ENCODE data around the gene CIB1. TPM values are rescaled to one million over a fixed set of nuclear protein-coding genes. Genes with fewer than 3 reads are reported as not detected.
"Not testable (repeated sequence)": the region's sequence is repeated elsewhere in the genome, so short reads cannot be mapped to it uniquely, and the experiment has no call there.

Gene CIB1
- 16.3 and 21.2 TPM in 2 replicates for total RNA-seq (2014; rRNA removed; shearing (Covaris generic))

DNA sequence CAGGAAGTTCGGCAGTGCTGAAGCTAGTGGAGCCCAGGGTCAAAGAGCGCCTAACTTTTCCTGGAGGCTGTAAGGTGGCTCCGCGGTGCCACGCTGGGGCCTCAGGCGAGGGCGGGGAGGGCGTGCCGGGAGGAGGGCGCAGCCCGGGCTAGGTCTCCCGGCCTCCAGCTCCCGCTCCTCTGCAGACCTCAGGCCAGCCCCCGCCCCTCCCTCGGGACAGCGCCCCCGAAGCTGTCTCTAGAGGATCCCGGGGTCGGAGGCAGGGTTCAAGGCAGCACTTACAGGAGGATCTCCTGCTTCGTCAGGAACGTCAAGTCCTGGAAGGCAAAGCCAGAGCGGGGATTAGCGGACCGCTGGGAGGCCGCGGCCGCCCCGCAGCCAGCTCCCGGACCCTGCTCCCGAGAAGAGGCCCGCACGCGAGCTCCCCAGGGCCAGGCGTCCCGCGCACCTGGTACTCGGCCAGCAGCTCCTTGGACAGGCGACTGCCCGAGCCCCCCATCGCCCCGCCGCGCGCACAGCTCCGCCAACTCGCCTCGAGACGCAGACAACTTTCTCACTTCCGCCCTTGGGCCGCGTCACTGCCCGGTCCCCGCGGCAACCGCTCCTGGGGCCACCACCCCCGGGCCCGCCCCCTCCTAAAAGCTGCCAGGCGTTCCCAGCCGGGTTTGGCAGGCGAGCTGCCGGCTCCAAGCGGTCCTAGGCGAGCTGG lies at the start of gene CIB1:
CIB1 (minus strand) TSS at position 555 of the 709 bp plus-strand sequence; CDS start at position 499, 56 bp downstream.
- peak within 1 kb of the TSS; percentile 85 for H3K4me3 ChIP-seq (ENCODE audit: insufficient read depth, low read depth, low read length)

DNA sequence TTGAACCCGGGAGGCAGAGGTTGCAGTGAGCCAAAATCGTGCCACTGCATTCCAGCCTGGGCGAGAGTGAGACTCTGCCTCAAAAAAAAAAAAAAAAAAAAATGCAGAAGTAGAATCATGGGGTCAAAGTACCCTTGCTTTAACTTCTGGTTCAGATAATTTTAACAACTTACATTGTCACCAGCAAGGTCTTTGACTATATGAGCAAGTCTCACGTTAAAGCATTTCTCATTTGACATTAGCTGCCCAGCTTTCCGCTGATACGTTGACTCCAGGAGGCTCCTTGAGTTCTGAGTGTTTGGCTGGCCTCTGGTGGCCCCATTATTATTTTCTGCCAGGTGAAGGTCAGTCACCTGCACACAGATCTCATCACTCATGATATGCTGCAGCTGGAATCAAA lies 47.9 kb upstream of the CIB1 start:
- H3K36me3 ChIP-seq (replicated peaks; ENCODE audit: control insufficient read depth, insufficient read depth, low read length); H3K4me3 ChIP-seq (ENCODE audit: insufficient read depth, low read depth, low read length); H3K27me3 ChIP-seq (ENCODE audit: control insufficient read depth, insufficient read depth, low read length); DNase-seq: not testable (repeated sequence)

More for the DNA sequence above, at the start of gene CIB1:
- Histone ChIP-seq H3K36me3 (replicated peaks; ENCODE audit: control insufficient read depth, insufficient read depth, low read length) (peaks cover 4% of the 10 kb centered on the region), H3K27me3 (ENCODE audit: control insufficient read depth, insufficient read depth, low read length) (no peaks in the 10 kb centered on the region)
- DNase-seq = peak; percentile 100

DNA sequence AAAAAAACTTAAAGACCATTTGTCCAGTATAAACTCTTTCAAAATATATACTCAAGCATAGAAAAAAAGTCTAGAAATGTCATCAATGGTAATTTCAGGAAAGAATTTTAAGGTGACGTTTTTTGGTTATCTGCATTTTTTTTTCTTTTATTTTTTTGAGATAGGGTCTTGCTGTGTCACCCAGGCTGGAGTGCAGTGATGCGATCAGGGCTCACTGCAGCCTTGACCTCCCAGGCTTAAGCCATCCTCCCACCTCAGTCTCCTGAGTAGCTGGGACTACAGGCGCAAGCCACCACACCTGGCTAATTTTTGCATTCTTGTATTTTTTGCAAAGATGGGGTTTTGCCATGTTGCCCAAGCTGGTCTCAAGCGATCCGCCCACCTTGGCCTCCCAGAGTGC lies 47.0 kb upstream of the CIB1 start:
- DNase-seq; H3K36me3 ChIP-seq (replicated peaks; ENCODE audit: control insufficient read depth, insufficient read depth, low read length); H3K27me3 ChIP-seq (ENCODE audit: control insufficient read depth, insufficient read depth, low read length); H3K4me3 ChIP-seq (ENCODE audit: insufficient read depth, low read depth, low read length): not testable (repeated sequence)

DNA sequence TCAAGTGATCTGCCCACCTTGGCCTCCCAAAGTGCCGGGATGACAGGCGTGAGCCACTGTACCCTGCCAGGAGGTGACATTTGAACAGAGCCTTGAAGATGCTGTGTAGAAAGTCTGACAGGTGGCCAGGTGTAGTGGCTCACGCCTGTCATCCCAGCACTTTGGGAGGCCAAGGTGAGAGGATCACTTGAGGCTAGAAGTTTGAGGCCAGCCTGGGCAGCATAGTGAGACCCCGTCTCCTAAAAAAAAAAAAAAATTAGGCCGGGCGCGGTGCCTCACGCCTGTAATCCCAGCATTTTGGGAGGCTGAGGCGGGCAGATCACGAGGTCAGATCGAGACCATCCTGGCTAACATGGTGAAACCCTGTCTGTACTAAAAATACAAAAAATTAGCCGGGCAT lies 44.7 kb upstream of the CIB1 start:
- not testable (repeated sequence) for H3K4me3 ChIP-seq (ENCODE audit: insufficient read depth, low read depth, low read length); H3K36me3 ChIP-seq (replicated peaks; ENCODE audit: control insufficient read depth, insufficient read depth, low read length); DNase-seq; H3K27me3 ChIP-seq (ENCODE audit: control insufficient read depth, insufficient read depth, low read length)

DNA sequence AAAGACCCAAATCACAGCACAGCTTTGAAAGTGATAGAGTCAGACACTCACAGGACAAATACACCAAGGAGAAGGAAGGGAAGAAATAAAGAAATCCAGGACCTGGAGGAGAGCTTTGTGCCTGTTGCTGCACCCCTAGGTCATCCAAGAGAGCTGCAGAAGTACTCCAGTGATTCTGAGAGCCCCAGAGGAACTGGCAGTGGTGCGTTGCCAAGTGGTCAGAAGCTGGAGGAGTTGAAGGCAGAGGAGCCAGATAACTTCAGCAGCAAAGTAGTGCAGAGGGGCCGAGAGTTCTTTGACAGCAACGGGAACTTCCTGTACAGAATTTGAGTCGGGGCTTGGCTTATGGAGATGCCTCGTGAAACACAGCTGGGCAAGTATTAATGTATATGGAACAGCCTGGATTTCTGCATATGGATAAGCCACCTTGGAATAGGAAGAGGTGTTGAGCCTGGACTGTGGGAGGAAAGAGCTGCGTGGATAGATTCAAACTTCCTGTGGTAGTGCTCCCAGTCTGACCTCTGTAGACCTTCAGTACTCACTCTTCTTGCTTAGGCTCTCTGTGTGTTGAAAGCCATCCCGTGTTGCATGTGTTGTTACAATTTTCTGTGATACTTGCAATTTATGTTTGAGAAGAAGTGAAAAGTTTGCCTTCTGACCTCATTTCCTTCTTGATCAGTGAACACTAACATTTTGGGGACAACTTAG lies 37.9 kb upstream of the CIB1 start:
- Histone ChIP-seq H3K27me3 (ENCODE audit: control insufficient read depth, insufficient read depth, low read length) (no peaks in the 10 kb centered on the region), H3K36me3 (replicated peaks; ENCODE audit: control insufficient read depth, insufficient read depth, low read length) (peaks cover 25% of the 10 kb centered on the region), H3K4me3 (ENCODE audit: insufficient read depth, low read depth, low read length) (no peak overlapping the region)
- DNase-seq = no peak

DNA sequence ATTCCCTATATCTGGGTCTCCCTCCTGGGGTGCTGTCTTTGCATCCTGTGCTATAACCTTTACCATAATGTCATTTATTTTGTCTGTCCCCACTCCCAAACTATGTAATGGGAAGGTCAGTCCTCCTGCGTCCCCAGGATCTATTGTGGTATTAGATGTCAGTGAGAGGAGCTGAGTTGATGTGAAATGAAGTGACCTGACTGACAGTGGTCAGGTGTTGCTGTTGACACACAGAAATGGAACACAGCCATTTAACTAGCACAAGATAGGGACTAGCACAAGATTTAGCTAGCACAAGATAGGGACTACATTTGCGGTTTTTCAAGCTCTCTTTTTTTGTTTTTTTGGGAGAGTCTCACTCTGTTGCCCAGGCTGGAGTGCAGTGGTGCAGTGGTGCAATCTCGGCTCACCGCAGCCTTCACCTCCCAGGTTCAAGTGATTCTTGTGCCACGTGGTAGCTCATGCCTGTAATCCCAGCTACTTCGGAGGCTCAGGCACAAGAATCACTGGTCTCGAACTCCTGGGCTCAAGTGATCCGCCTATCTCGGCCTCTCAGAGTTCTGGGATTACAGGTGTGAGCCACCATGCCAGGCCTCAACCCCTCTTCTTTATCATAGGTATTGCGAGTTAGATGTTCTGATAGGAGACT lies 36.9 kb upstream of the CIB1 start:
- DNase-seq = no peak
- H3K4me3 ChIP-seq (ENCODE audit: insufficient read depth, low read depth, low read length) = no peak overlapping the region
- H3K36me3 ChIP-seq (replicated peaks; ENCODE audit: control insufficient read depth, insufficient read depth, low read length) = peaks cover 25% of the 10 kb centered on the region
- H3K27me3 ChIP-seq (ENCODE audit: control insufficient read depth, insufficient read depth, low read length) = no peaks in the 10 kb centered on the region

DNA sequence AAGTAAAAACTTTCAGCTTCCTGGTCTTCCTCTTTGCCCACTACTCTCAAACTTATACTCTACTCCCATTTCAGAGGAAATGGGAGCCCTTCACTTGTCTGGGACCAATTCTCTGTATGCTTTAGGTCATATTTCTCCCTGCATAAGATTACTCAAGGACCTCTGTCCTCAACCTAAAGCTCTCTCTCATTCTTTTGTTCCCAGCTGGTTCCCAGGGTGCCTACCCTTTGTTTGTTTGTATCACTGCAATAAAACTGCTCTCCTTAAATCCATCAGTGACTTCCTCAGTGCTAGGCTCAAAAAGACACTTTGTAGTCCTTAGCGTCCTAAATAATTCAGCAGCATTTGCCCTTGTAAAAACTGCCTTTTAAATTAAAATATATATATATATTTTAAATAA lies 34.7 kb upstream of the CIB1 start:
- Histone ChIP-seq H3K36me3 (replicated peaks; ENCODE audit: control insufficient read depth, insufficient read depth, low read length) (peaks cover 25% of the 10 kb centered on the region), H3K27me3 (ENCODE audit: control insufficient read depth, insufficient read depth, low read length) (no peaks in the 10 kb centered on the region), H3K4me3 (ENCODE audit: insufficient read depth, low read depth, low read length) (no peak overlapping the region)
- peak; percentile 38 for DNase-seq

DNA sequence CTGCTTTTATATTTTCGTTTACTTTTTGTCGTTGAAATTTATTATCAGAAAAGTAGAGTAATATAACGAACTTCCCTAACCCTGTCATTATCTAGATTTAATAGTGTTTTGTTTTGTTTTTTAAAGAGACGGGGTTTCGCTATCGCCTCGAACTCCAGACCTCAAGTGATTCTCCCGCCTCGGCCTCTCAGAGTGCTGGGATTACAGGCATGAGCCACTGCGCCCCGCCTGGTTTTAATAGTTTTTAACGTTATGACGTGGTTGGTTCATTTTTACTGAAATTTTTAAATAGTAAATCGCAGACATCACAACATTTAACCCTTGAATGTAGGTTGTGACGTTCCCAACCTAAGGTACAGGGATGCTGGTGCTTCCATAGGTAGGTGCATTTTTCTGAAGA lies 32.7 kb upstream of the CIB1 start:
- no peak for DNase-seq
- H3K27me3 ChIP-seq (ENCODE audit: control insufficient read depth, insufficient read depth, low read length) = no peaks in the 10 kb centered on the region
- H3K4me3 ChIP-seq (ENCODE audit: insufficient read depth, low read depth, low read length) = peak overlapping the region; percentile 87
- H3K36me3 ChIP-seq (replicated peaks; ENCODE audit: control insufficient read depth, insufficient read depth, low read length) = peaks cover 16% of the 10 kb centered on the region

DNA sequence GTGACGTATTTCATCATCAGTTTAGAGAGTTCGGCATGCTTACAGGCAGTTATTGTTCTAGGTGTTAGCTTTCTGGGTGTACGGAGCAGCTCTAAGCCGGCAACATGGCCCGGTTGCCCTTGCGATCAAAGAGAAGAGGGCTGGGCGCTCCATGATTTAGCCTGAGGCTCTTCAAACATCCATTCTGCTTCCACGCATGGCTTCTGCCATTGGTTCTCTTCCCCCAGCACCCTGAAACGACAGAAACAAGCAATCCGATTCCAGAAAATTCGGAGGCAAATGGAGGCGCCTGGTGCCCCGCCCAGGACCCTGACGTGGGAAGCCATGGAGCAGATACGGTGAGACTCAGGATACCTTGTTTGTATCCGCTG lies 32.3 kb upstream of the CIB1 start:
- Histone ChIP-seq H3K4me3 (ENCODE audit: insufficient read depth, low read depth, low read length) (peak overlapping the region; percentile 87), H3K36me3 (replicated peaks; ENCODE audit: control insufficient read depth, insufficient read depth, low read length) (peaks cover 13% of the 10 kb centered on the region), H3K27me3 (ENCODE audit: control insufficient read depth, insufficient read depth, low read length) (no peaks in the 10 kb centered on the region)
- DNase-seq = peak; percentile 65

DNA sequence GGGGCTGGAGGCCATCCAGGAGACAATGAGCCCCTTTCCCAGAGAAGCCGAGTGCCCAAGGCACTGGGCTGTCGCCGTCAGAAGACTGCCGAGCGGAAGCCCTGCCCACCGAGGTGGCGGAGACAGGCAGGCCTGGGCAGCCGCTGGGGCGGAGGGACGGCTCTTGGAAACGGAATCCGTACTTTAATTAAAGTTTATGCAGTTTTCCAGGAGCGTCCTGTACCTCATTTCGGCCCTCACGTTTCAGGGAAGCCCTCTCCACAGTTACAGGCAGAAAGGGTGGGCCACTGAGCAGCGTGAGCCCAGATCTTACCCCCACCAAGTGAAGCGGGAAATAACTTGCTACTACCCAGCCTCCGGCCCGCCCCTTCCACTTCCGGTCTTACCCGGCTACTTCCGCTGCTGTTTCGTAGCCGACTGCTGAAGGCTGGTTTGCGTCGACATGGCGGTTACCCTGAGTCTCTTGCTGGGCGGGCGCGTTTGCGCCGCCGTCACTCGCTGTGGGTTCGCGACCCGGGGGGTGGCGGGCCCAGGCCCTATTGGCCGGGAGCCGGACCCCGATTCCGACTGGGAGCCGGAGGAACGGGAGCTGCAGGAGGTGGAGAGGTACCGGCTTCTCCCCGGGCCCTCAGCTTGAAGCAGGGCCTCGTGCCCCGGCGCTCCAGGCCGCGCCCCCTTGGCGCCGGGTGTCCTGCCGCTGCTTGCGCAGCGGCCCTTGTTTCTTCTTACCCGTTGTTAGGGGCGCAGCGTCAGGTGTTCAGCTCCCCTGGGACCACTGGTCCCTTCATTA lies 31.7 kb upstream of the CIB1 start, which contains the start of gene NGRN:
NGRN (plus strand) TSS at position 402 of the 790 bp plus-strand sequence; CDS start at position 443, 41 bp downstream.
- Histone ChIP-seq H3K4me3 (ENCODE audit: insufficient read depth, low read depth, low read length) (peak within 1 kb of the TSS; percentile 87), H3K27me3 (ENCODE audit: control insufficient read depth, insufficient read depth, low read length) (no peaks in the 10 kb centered on the region), H3K36me3 (replicated peaks; ENCODE audit: control insufficient read depth, insufficient read depth, low read length) (peaks cover 10% of the 10 kb centered on the region)
- DNase-seq = peak; percentile 92

DNA sequence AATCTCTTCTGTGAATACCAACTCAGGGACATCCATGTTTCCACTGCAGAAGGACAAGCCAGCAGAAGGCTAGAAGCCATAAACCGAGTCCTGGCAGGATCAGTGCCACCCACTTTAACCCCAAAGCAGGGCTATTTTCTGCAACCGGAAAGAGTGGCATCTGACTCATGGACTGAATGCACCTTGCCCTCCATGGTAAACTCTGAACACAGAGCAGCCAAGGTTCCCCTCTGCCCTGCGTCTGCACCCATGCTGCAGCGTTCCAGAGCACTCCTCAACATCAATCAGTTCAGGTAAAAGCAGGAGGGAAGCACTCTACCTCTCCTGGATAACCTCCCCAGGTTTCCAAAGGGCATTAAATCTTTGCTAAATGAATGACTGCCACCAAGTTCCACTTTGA lies 30.9 kb upstream of the CIB1 start:
- DNase-seq = no peak
- H3K36me3 ChIP-seq (replicated peaks; ENCODE audit: control insufficient read depth, insufficient read depth, low read length) = peaks cover 5% of the 10 kb centered on the region
- H3K27me3 ChIP-seq (ENCODE audit: control insufficient read depth, insufficient read depth, low read length) = no peaks in the 10 kb centered on the region

DNA sequence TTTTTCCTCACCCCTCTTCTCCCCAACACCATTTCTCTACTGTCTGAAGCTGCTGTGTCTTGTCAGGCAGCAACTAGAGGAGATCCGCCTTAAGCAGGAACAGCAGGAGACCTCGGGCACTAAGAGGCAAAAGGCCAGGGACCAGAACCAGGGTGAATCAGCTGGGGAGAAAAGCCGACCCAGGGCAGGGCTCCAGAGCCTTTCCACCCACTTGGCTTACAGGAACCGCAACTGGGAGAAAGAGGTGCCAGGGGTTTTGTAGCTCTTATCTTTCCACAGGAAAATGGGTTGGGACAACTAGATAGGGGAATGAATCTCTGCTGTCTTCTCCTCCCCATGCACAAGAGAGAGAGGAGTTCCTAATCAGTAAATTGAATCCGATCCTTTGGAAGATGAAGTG lies 28.7 kb upstream of the CIB1 start:
- Histone ChIP-seq H3K4me3 (ENCODE audit: insufficient read depth, low read depth, low read length) (no peak overlapping the region), H3K27me3 (ENCODE audit: control insufficient read depth, insufficient read depth, low read length) (no peaks in the 10 kb centered on the region), H3K36me3 (replicated peaks; ENCODE audit: control insufficient read depth, insufficient read depth, low read length) (peaks cover under 1% of the 10 kb centered on the region; the same call in 1 of the 2 replicates)
- no peak for DNase-seq

More for the DNA sequence above, 30.9 kb upstream of the CIB1 start:
- peak overlapping the region; percentile 87 for H3K4me3 ChIP-seq (ENCODE audit: insufficient read depth, low read depth, low read length)

DNA sequence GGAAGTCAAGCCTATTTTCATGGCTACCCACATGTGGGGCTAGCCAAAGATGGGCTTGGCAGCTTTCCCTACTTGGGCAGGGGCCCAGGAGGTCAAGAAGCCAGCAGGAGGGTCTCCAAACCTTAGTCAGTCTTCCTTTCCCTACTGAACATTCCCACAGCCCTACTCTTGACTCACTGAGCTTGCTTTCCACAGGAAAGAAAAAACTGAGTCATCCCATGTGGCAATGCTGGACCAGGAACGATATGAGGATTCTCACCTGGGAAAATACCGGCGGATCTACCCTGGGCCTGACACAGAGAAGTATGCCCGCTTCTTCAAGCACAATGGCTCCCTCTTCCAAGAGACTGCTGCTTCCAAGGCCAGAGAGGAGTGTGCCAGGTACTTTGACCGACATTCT lies 28.1 kb upstream of the CIB1 start:
- no peak for DNase-seq
- no peaks in the 10 kb centered on the region for H3K36me3 ChIP-seq (replicated peaks; ENCODE audit: control insufficient read depth, insufficient read depth, low read length)
- no peak overlapping the region for H3K4me3 ChIP-seq (ENCODE audit: insufficient read depth, low read depth, low read length)
- H3K27me3 ChIP-seq (ENCODE audit: control insufficient read depth, insufficient read depth, low read length) = no peaks in the 10 kb centered on the region

DNA sequence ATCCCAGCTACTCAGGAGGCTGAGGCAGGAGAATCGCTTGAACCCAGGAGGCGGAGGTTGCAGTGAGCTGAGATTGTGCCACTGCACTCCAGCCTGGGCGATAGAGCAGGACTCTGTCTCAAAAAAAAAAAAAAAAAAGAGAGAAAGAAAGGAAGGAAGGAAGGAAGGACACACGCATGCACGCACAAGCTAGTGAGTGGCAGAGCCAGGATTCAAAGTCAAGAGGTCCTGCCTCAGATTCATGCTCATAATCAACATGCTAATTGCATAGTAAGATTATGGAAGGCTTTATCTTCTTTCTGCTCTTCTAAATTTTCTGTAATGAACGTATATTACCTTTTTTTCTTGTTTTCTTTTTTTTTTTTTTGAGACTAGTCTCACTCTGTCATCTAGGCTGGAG lies 27.0 kb upstream of the CIB1 start:
- H3K4me3 ChIP-seq (ENCODE audit: insufficient read depth, low read depth, low read length); DNase-seq: not testable (repeated sequence)

More for the DNA sequence above, 27.0 kb upstream of the CIB1 start:
- H3K27me3 ChIP-seq (ENCODE audit: control insufficient read depth, insufficient read depth, low read length); H3K36me3 ChIP-seq (replicated peaks; ENCODE audit: control insufficient read depth, insufficient read depth, low read length): not testable (repeated sequence)

All from H7 (cell line).